Mesenchymal stem cell (in vitro differentiated cells and primary cell): ENCODE data around the gene PPP1R2B.
A peak's percentile ranks its signal among the peaks of the same experiment; 100 is the strongest.

Experiments
- DNase-seq: peaks from one replicate; pipeline ENCODE4 v3.0.0-alpha.2; 2013
- H2AFZ ChIP-seq: one replicate; pipeline ENCODE4 v1.6.1; 2013; ENCODE audit warnings: low read depth, mild to moderate bottlenecking, control low read depth, inconsistent platforms, low read length, moderate library complexity
- H2AK5ac ChIP-seq: 2 replicates; pipeline ENCODE4 v1.6.1; 2013; ENCODE audit warnings: low read length, moderate library complexity, mild to moderate bottlenecking, inconsistent platforms; ENCODE audit not compliant: severe bottlenecking
- H2BK120ac ChIP-seq: one replicate; pipeline ENCODE4 v1.6.1; 2013; ENCODE audit warnings: low read depth, mild to moderate bottlenecking, inconsistent platforms, low read length, moderate library complexity
- H2BK12ac ChIP-seq, 2 experiments: one replicate each; pipeline ENCODE4 v1.6.1; 2013; ENCODE audit warnings: inconsistent platforms in 2 of 2, low read length in 2 of 2, mild to moderate bottlenecking in 2 of 2, moderate library complexity in 2 of 2, control low read depth in 1 of 2
- H2BK15ac ChIP-seq: one replicate; pipeline ENCODE4 v1.6.1; 2013; ENCODE audit warnings: mild to moderate bottlenecking, low read depth, inconsistent platforms; ENCODE audit not compliant: poor library complexity, severe bottlenecking
- H2BK5ac ChIP-seq: 2 replicates; pipeline ENCODE4 v1.6.1; 2013; ENCODE audit warnings: low read depth, mild to moderate bottlenecking, low read length, control low read depth, inconsistent platforms; ENCODE audit not compliant: poor library complexity, severe bottlenecking
- H3K14ac ChIP-seq, 2 experiments: one replicate each; pipeline ENCODE4 v1.6.1; 2013; ENCODE audit warnings: inconsistent platforms in 2 of 2, low read length in 2 of 2, control low read depth in 1 of 2, mild to moderate bottlenecking in 1 of 2, moderate library complexity in 1 of 2
- H3K18ac ChIP-seq, 2 experiments: one replicate each; pipeline ENCODE4 v1.6.1; 2013; ENCODE audit warnings: inconsistent platforms in 2 of 2, low read length in 2 of 2, control low read depth in 1 of 2, low read depth in 1 of 2, mild to moderate bottlenecking in 1 of 2
- H3K23ac ChIP-seq, 2 experiments: one replicate each; pipeline ENCODE4 v1.6.1; 2013; ENCODE audit warnings: inconsistent platforms in 2 of 2, low read length in 2 of 2, mild to moderate bottlenecking in 2 of 2, moderate library complexity in 2 of 2, control low read depth in 1 of 2
- H3K27ac ChIP-seq: 2 replicates; pipeline ENCODE4 v1.5.1; 2013; ENCODE audit warnings: mild to moderate bottlenecking, moderate library complexity, low read length, control low read depth, inconsistent platforms; ENCODE audit not compliant: poor library complexity, severe bottlenecking
- H3K27me3 ChIP-seq, 2 experiments: 2 replicates each; pipeline versions ENCODE4 v1.6.1 to v1.7.0; 2013; ENCODE audit warnings: low read length in 2 of 2, mild to moderate bottlenecking in 2 of 2, moderate library complexity in 2 of 2, control low read depth in 1 of 2, inconsistent platforms in 1 of 2; ENCODE audit not compliant: control insufficient read depth in 1 of 2, insufficient read depth in 1 of 2
- H3K36me3 ChIP-seq, 2 experiments: 2 replicates each; pipeline versions ENCODE4 v1.6.1 to v1.7.0; 2013; ENCODE audit warnings: low read length in 2 of 2, control low read depth in 1 of 2, inconsistent platforms in 1 of 2, low read depth in 1 of 2, mild to moderate bottlenecking in 1 of 2; ENCODE audit not compliant: insufficient read depth in 2 of 2, control insufficient read depth in 1 of 2
- H3K4ac ChIP-seq, 2 experiments: one replicate each; pipeline ENCODE4 v1.6.1; 2013; ENCODE audit warnings: inconsistent platforms in 2 of 2, low read length in 2 of 2, mild to moderate bottlenecking in 2 of 2, moderate library complexity in 2 of 2, control low read depth in 1 of 2, low read depth in 1 of 2
- H3K4me1 ChIP-seq: 2 replicates; pipeline ENCODE4 v1.6.1; 2013; ENCODE audit warnings: low read depth, low read length, control low read depth; ENCODE audit not compliant: control insufficient read depth, insufficient read depth
- H3K4me2 ChIP-seq: 2 replicates; pipeline ENCODE4 v1.6.1; 2013; ENCODE audit warnings: low read length, mild to moderate bottlenecking, inconsistent platforms; ENCODE audit not compliant: poor library complexity, severe bottlenecking
- H3K4me3 ChIP-seq, 2 experiments: 2 replicates each; pipeline versions ENCODE4 v1.5.1 to v1.7.0; 2013; ENCODE audit warnings: low read length in 2 of 2, mild to moderate bottlenecking in 2 of 2, control low read depth in 1 of 2, low read depth in 1 of 2; ENCODE audit not compliant: insufficient read depth in 1 of 2
- H3K79me1 ChIP-seq: replicated peaks from 2 replicates; pipeline ENCODE4 v1.6.1; 2013; ENCODE audit warnings: mild to moderate bottlenecking, control low read depth, low read length, inconsistent platforms; ENCODE audit not compliant: poor library complexity, severe bottlenecking
- H3K9ac ChIP-seq: 2 replicates; pipeline ENCODE4 v1.7.0; 2013; ENCODE audit warnings: mild to moderate bottlenecking, low read length, moderate library complexity
- H3K9me3 ChIP-seq: 2 replicates; pipeline ENCODE4 v1.7.0; 2013; ENCODE audit warnings: mild to moderate bottlenecking, low read length; ENCODE audit not compliant: control insufficient read depth
- H4K8ac ChIP-seq: one replicate; pipeline ENCODE4 v1.6.1; 2013; ENCODE audit warnings: inconsistent platforms, mild to moderate bottlenecking, low read length, moderate library complexity
- H4K91ac ChIP-seq: one replicate; pipeline ENCODE4 v1.6.1; 2013; ENCODE audit warnings: mild to moderate bottlenecking, low read length, inconsistent platforms
- WGBS: methylation state at CpG from one replicate; pipeline ENCODE4 v1.1.7; 2013; ENCODE audit warnings: mixed read lengths; 5-methylcytosine and 5-hydroxymethylcytosine counted together

PPP1R2B gene

DNA sequence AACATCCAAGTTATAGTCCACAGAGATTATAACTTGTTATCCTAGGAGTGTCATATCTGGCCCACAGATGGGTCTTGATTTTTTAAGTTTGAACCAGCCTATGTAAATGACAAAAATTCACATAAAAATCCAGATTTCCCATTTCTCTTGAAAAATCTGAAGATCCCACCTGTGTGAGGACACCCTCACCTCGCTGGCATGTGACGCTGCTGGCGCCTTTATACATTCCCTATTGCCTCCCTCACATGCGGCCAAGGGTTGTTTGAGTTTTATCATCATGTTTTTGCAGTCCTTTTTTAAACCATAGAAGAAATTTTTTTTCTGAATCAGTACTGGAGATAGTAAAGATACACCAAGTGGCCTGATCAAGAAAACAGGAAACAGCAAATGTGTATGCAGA, 25.9 kb upstream of the PPP1R2B start:
- no peaks in the 10 kb centered on the region for H3K4me1 ChIP-seq
- H3K4ac ChIP-seq, result no peak overlapping the region
- H2AK5ac ChIP-seq, result no peak overlapping the region
- WGBS, result 100% methylated on average over 2 of the region's 4 CpGs
- H2BK12ac ChIP-seq, result no peak overlapping the region
- no peak overlapping the region for H2BK15ac ChIP-seq
- no peak overlapping the region for H3K23ac ChIP-seq
- H4K91ac ChIP-seq, result no peak overlapping the region
- no peak overlapping the region for H2BK120ac ChIP-seq
- H3K18ac ChIP-seq, result no peak overlapping the region
- H3K9me3 ChIP-seq, result no peaks in the 10 kb centered on the region
- H3K14ac ChIP-seq, result no peak overlapping the region
- H3K27me3 ChIP-seq, result no peaks in the 10 kb centered on the region
- no peaks in the 10 kb centered on the region for H3K79me1 ChIP-seq
- no peak overlapping the region for H3K4me3 ChIP-seq
- H2AFZ ChIP-seq, result no peak overlapping the region
- H3K4me2 ChIP-seq, result no peak overlapping the region
- no peak overlapping the region for H3K27ac ChIP-seq
- DNase-seq, result no peak
- H4K8ac ChIP-seq, result no peak overlapping the region
- no peak overlapping the region for H2BK5ac ChIP-seq
- no peak overlapping the region for H3K9ac ChIP-seq
- no peaks in the 10 kb centered on the region for H3K36me3 ChIP-seq

- H3K79me1 ChIP-seq, result no peaks in the 10 kb centered on the region
- no peak overlapping the region for H2AK5ac ChIP-seq
- H2AFZ ChIP-seq, result no peak overlapping the region
- no peak overlapping the region for H3K14ac ChIP-seq
- no peak overlapping the region for H3K4ac ChIP-seq
- H3K9ac ChIP-seq, result no peak overlapping the region
- H3K4me3 ChIP-seq, result no peak overlapping the region
- no peak overlapping the region for H2BK120ac ChIP-seq
- no peak overlapping the region for H4K91ac ChIP-seq
- H3K27me3 ChIP-seq, result no peaks in the 10 kb centered on the region
- H2BK12ac ChIP-seq, result no peak overlapping the region
- no peak overlapping the region for H3K18ac ChIP-seq
- no peak overlapping the region for H3K4me2 ChIP-seq
- DNase-seq, result peak; percentile 45
- no peaks in the 10 kb centered on the region for H3K4me1 ChIP-seq
- H3K36me3 ChIP-seq, result no peaks in the 10 kb centered on the region
- no peak overlapping the region for H4K8ac ChIP-seq
- H3K27ac ChIP-seq, result no peak overlapping the region
- H3K23ac ChIP-seq, result no peak overlapping the region
- H3K9me3 ChIP-seq, result no peaks in the 10 kb centered on the region
- no peak overlapping the region for H2BK5ac ChIP-seq
- WGBS, result 6% methylated on average over 1 of the region's 2 CpGs
- H2BK15ac ChIP-seq, result no peak overlapping the region
Measured at GRCh38 chr5:156824800-156825199, 25.3 kb upstream of the PPP1R2B start.

GRCh38 chr5:156825688-156826087, 24.4 kb upstream of the PPP1R2B start:
- no peak overlapping the region for H2AK5ac ChIP-seq
- 72% methylated on average over 3 of the region's 3 CpGs for WGBS
- no peak overlapping the region for H4K8ac ChIP-seq
- H3K18ac ChIP-seq, result no peak overlapping the region
- H3K23ac ChIP-seq, result no peak overlapping the region
- no peak overlapping the region for H2BK15ac ChIP-seq
- H3K27ac ChIP-seq, result no peak overlapping the region
- no peak overlapping the region for H3K14ac ChIP-seq
- H3K36me3 ChIP-seq, result no peaks in the 10 kb centered on the region
- H3K4ac ChIP-seq, result no peak overlapping the region
- H2AFZ ChIP-seq, result no peak overlapping the region
- H3K9me3 ChIP-seq, result no peaks in the 10 kb centered on the region
- no peak overlapping the region for H3K4me2 ChIP-seq
- no peaks in the 10 kb centered on the region for H3K4me1 ChIP-seq
- H3K9ac ChIP-seq, result no peak overlapping the region
- DNase-seq, result no peak
- H4K91ac ChIP-seq, result no peak overlapping the region
- no peaks in the 10 kb centered on the region for H3K79me1 ChIP-seq
- H2BK12ac ChIP-seq, result no peak overlapping the region
- no peak overlapping the region for H3K4me3 ChIP-seq
- H2BK120ac ChIP-seq, result no peak overlapping the region
- H3K27me3 ChIP-seq, result no peaks in the 10 kb centered on the region
- no peak overlapping the region for H2BK5ac ChIP-seq

- Histone ChIP-seq H3K4me3 (no peak overlapping the region), H2BK120ac (no peak overlapping the region), H3K14ac (no peak overlapping the region), H3K4me2 (no peak overlapping the region), H3K18ac (no peak overlapping the region), H3K27ac (no peak overlapping the region), H3K23ac (no peak overlapping the region), H2BK12ac (no peak overlapping the region), H4K91ac (no peak overlapping the region), H2BK15ac (no peak overlapping the region), H2AK5ac (no peak overlapping the region), H3K9me3 (no peaks in the 10 kb centered on the region), H4K8ac (no peak overlapping the region), H3K36me3 (no peaks in the 10 kb centered on the region), H3K4ac (no peak overlapping the region), H3K4me1 (no peaks in the 10 kb centered on the region), H3K27me3 (no peaks in the 10 kb centered on the region), H3K79me1 (no peaks in the 10 kb centered on the region), H3K9ac (no peak overlapping the region), H2BK5ac (no peak overlapping the region), H2AFZ (no peak overlapping the region)
- DNase-seq, result no peak
- WGBS, result 84% methylated on average over 4 of the region's 4 CpGs
Measured at GRCh38 chr5:156826150-156826549, 23.9 kb upstream of the PPP1R2B start.
